Neural crest cell (in vitro differentiated cells): ENCODE results near the gene IGF1R. TPM values are rescaled to one million over a fixed set of nuclear protein-coding genes. Genes with fewer than 3 reads are reported as not detected.
A peak's percentile ranks its signal among the peaks of the same experiment; 100 is the strongest.
"Not testable (repeated sequence)": the region's sequence is repeated elsewhere in the genome, so short reads cannot be mapped to it uniquely, and the experiment has no call there.

ENCODE experiments used
- DNase-seq: peaks from one replicate; pipeline ENCODE4 v3.0.0; 2021; ENCODE audit warnings: low read depth, mixed read lengths, low spot score
- H3K27ac Mint-ChIP-seq: one replicate; pipeline ENCODE4 v1.8.0; 2021; ENCODE audit warnings: mild to moderate bottlenecking, mixed read lengths; ENCODE audit not compliant: unreplicated experiment
- H3K27me3 Mint-ChIP-seq: 2 replicates; pipeline ENCODE4 v1.8.0; 2021; ENCODE audit warnings: low read depth, mild to moderate bottlenecking, mixed read lengths
- H3K36me3 Mint-ChIP-seq: 2 replicates; pipeline ENCODE4 v1.8.0; 2021; ENCODE audit warnings: low read depth, mild to moderate bottlenecking, mixed read lengths
- H3K4me1 Mint-ChIP-seq: 2 replicates; pipeline ENCODE4 v1.8.0; 2021; ENCODE audit warnings: mixed read lengths
- H3K4me3 Mint-ChIP-seq: one replicate; pipeline ENCODE4 v1.8.0; 2021; ENCODE audit warnings: mild to moderate bottlenecking, mixed read lengths
- H3K9me3 Mint-ChIP-seq: 2 replicates; pipeline ENCODE4 v1.8.0; 2021; ENCODE audit warnings: mixed read lengths
- total RNA-seq: library from RNA; stranded (reverse); gene quantifications from 2 replicates; pipeline ENCODE4 v1.2.1, GENCODE V29; 2021
- TF ChIP-seq, protein P1 (sequence below): fragments of 200-600 bp; sonication (generic); conservative IDR thresholded peaks from 2 replicates; pipeline ENCODE4 v1.5.0; 2021; ENCODE audit warnings: antibody characterized with exemption, mild to moderate bottlenecking

The IGF1R gene
- total RNA-seq, 1 donor from 2014 or later = 67.6 TPM

DNA sequence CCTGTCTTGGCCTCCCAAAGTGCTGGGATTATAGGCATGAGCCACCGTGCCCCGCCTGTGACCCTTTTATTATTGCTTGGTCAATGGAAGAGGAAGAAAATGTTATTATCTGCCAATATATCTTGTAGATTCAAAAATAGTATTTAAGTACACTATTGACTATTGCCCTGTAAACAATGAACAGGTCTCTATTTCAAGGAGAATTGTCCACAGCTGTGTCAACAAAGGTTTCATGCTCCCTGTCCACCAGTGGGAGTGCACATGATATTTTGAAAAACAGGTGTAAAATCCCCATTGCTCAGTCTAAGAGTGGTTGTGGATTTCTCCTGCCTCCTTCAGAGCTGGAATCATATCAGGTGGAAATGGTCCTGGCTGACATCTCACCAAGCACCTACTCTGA, 36.5 kb upstream of the IGF1R start:
- TF ChIP-seq, protein P1, sequence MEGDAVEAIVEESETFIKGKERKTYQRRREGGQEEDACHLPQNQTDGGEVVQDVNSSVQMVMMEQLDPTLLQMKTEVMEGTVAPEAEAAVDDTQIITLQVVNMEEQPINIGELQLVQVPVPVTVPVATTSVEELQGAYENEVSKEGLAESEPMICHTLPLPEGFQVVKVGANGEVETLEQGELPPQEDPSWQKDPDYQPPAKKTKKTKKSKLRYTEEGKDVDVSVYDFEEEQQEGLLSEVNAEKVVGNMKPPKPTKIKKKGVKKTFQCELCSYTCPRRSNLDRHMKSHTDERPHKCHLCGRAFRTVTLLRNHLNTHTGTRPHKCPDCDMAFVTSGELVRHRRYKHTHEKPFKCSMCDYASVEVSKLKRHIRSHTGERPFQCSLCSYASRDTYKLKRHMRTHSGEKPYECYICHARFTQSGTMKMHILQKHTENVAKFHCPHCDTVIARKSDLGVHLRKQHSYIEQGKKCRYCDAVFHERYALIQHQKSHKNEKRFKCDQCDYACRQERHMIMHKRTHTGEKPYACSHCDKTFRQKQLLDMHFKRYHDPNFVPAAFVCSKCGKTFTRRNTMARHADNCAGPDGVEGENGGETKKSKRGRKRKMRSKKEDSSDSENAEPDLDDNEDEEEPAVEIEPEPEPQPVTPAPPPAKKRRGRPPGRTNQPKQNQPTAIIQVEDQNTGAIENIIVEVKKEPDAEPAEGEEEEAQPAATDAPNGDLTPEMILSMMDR = no peak
- H3K27ac Mint-ChIP-seq = no peak overlapping the region
- no peaks in the 10 kb centered on the region for H3K9me3 Mint-ChIP-seq
- no peak overlapping the region for H3K4me3 Mint-ChIP-seq
- no peaks in the 10 kb centered on the region for H3K36me3 Mint-ChIP-seq
- no peak for DNase-seq
- H3K27me3 Mint-ChIP-seq = no peaks in the 10 kb centered on the region
- H3K4me1 Mint-ChIP-seq = no peaks in the 10 kb centered on the region

DNA sequence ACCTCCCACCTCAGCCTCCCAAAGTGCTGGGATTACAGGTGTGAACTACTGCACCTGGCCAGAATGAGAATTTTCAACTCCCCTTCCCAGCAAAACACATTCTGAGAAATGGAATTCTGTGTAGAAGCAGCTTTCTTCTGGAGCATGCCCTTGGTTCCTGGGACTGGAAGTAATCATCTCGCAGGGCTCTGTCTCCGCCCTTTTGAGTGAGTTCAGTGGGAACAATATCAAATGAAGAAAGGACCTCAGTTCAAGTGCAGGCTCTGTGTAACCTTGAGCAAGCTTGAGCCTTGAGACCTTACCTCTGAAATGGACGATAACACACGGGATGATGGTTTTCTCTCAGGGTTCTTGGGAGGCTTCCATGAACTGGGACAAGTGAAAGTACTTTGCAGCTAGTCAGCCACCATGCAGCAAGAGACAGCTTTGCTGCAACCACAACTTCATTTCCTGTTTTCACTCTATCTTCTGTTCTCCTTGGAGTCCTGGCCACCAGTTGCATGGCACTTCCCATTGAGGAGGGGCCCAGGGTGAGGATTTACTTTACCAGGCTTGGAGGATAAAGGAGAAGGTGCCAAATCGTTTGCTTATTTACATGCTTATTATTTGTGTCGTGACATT, 35.7 kb upstream of the IGF1R start:
- no peaks in the 10 kb centered on the region for H3K4me1 Mint-ChIP-seq
- H3K4me3 Mint-ChIP-seq = no peak overlapping the region
- TF ChIP-seq, protein P1 = no peak
- no peaks in the 10 kb centered on the region for H3K36me3 Mint-ChIP-seq
- H3K9me3 Mint-ChIP-seq = no peaks in the 10 kb centered on the region
- DNase-seq = no peak
- no peaks in the 10 kb centered on the region for H3K27me3 Mint-ChIP-seq
- peak overlapping the region; percentile 19 for H3K27ac Mint-ChIP-seq

DNA sequence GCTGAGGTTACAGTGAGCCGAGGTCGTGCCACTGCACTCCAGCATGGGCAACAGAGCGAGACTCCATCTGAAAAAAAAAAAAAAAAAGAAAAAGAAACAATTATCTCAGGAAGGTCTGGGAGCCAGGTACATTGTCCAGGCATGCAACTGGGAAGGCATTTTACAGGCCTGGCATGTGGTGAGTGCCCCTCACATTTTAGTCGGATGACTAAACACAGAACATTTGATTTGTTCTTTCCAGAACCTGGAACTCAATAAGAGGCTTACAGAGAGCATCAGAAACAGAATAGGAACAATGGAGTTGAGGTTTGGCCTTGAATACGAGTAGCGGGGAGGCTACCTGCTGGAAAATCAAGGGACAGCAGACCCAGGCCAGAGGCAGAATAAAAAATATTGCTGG, 33.7 kb upstream of the IGF1R start:
- Mint-ChIP-seq H3K9me3 (no peaks in the 10 kb centered on the region), H3K36me3 (no peaks in the 10 kb centered on the region), H3K4me1 (no peaks in the 10 kb centered on the region), H3K27ac (no peak overlapping the region), H3K27me3 (no peaks in the 10 kb centered on the region), H3K4me3 (no peak overlapping the region)
- TF ChIP-seq, protein P1 = no peak
- DNase-seq = no peak

DNA sequence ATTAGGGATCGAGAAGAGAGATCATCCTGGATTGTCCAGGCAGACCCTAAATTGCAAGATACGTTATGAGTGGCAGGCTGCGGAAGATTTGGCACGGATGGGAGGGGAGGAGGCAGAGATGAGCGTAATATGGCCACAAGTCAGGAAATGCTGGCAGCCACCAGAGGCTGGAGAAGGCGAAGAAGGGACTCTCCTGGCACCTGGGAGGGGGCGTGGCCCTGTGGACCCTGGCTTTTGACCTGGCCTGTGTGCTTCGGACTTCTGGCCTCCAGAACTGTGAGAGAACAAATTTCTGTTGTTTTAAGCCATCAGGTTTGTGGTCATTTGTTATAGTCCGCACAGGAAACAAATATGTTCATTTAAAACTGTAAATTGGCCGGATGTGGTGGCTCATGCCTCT, 31.9 kb upstream of the IGF1R start:
- Mint-ChIP-seq H3K27me3 (peaks cover 8% of the 10 kb centered on the region), H3K4me1 (peaks cover 5% of the 10 kb centered on the region), H3K4me3 (no peak overlapping the region), H3K9me3 (no peaks in the 10 kb centered on the region), H3K36me3 (no peaks in the 10 kb centered on the region), H3K27ac (no peak overlapping the region)
- DNase-seq = no peak
- TF ChIP-seq, protein P1 = no peak

DNA sequence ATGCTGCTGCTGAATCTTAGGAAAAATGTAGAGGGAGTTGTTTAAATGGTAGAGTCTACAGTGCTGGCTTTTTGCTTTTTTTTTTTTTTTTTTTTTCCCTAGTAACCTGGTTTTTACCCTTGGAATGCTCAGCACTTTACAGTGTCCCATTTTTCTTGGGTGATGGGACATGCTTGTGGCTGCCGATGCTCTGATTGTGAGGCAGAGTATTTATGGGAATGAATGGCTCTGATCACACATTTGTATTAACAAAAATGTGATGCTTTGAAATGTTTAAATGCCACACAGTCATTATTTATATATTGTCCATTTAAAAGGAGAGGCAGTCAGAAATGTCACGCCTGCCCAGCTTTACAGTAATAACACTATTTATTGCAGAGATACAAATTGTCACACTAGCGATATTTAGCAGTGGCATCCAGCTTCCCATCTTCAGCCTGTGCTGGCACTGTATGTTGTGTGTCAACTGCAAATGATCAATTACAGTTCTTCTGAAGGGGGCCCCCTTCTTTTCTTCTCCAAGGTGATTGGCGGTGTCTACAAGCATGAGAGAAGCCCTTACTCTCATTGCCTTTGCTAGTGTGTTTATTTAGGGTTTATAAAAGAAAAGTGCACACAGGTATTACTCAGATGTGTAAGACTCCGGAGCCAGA, 30.9 kb upstream of the IGF1R start:
- H3K4me1 Mint-ChIP-seq = peaks cover 5% of the 10 kb centered on the region
- H3K27ac Mint-ChIP-seq = no peak overlapping the region
- H3K4me3 Mint-ChIP-seq = no peak overlapping the region

DNA sequence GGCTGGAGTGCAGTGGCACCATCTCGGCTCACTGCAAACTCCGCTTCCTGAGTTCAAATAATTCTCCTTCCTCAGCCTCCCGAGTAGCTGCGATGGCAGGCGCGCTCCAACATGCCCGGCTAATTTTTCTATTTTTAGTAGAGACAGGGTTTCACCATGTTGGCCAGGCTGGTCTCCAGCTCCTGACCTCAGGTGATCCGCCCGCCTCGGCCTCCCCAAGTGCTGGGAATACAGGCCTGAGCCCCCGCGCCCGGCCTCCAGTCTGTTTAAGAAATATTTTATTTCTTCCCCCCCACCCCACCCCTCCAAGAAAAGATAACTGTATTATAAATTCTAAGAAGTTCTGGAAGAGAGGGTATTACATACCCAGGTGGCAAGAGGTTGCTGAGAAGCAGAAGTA, 29.8 kb upstream of the IGF1R start:
- not testable (repeated sequence) for H3K4me3 Mint-ChIP-seq, H3K36me3 Mint-ChIP-seq, H3K4me1 Mint-ChIP-seq, H3K9me3 Mint-ChIP-seq, H3K27ac Mint-ChIP-seq, DNase-seq
- peaks cover 13% of the 10 kb centered on the region for H3K27me3 Mint-ChIP-seq

More for the DNA sequence above, 30.9 kb upstream of the IGF1R start:
- Mint-ChIP-seq H3K27me3 (peaks cover 10% of the 10 kb centered on the region), H3K9me3 (no peaks in the 10 kb centered on the region), H3K36me3 (no peaks in the 10 kb centered on the region)
- DNase-seq = no peak
- TF ChIP-seq, protein P1 = no peak
